Activated T-cell treated with anti-CD3 and anti-CD28 coated beads, Interleukin-2, amount 50 U/mL, for 4 hours (primary cell): ENCODE measurements around the gene UBAC2. TPM values are rescaled to one million over a fixed set of nuclear protein-coding genes. Genes with fewer than 3 reads are reported as not detected.
"Not testable (repeated sequence)": the region's sequence is repeated elsewhere in the genome, so short reads cannot be mapped to it uniquely, and the experiment has no call there.

Experiments used
- ATAC-seq, 2 donors: fragments of 200-7000 bp; cut with Tn5 transposase; one replicate each; pipeline ENCODE4 v1.10.0; 2021
- DNase-seq: peaks from one replicate; pipeline ENCODE4 v3.0.0-alpha.2; 2020
- H3K27me3 Mint-ChIP-seq: one replicate; pipeline ENCODE4 v1.8.0; 2021; ENCODE audit warnings: low read depth, mixed read lengths
- H3K36me3 Mint-ChIP-seq: one replicate; pipeline ENCODE4 v1.8.0; 2022; ENCODE audit warnings: mixed read lengths; ENCODE audit not compliant: insufficient read depth
- H3K4me1 Mint-ChIP-seq: one replicate; pipeline ENCODE4 v1.8.0; 2021; ENCODE audit warnings: low read depth, mixed read lengths
- H3K4me3 Mint-ChIP-seq: one replicate; pipeline ENCODE4 v1.8.0; 2021; ENCODE audit warnings: mild to moderate bottlenecking, moderate library complexity, mixed read lengths
- H3K9me3 Mint-ChIP-seq: one replicate; pipeline ENCODE4 v1.8.0; 2021; ENCODE audit warnings: mixed read lengths
- total RNA-seq, 3 donors: library from RNA; stranded (reverse); gene quantifications; one replicate each; pipeline ENCODE4 v1.2.1, GENCODE V29; 2021

UBAC2 gene
- total RNA-seq, 3 donors from 2014 or later = 48.5 to 50.4 (median 49.1) TPM

- peaks cover 8% of the 10 kb centered on the region for H3K4me1 Mint-ChIP-seq
- no peaks in the 10 kb centered on the region for H3K9me3 Mint-ChIP-seq
- ATAC-seq (no peak), DNase-seq (no peak)
- no peaks in the 10 kb centered on the region for H3K27me3 Mint-ChIP-seq
- no peak overlapping the region for H3K4me3 Mint-ChIP-seq
- no peaks in the 10 kb centered on the region for H3K36me3 Mint-ChIP-seq
Measured at GRCh38 chr13:99393791-99394735, 193.4 kb downstream of the UBAC2 start.

GRCh38 chr13:99395436-99395835 is 194.8 kb downstream of the UBAC2 start:
- no peak for DNase-seq
- Mint-ChIP-seq H3K27me3 (no peaks in the 10 kb centered on the region), H3K4me3 (no peak overlapping the region), H3K9me3 (no peaks in the 10 kb centered on the region), H3K4me1 (peaks cover 13% of the 10 kb centered on the region), H3K36me3 (no peaks in the 10 kb centered on the region)
- no peak for ATAC-seq

GRCh38 chr13:99396446-99396845 is 195.8 kb downstream of the UBAC2 start:
- Mint-ChIP-seq H3K27me3 (no peaks in the 10 kb centered on the region), H3K4me3 (no peak overlapping the region), H3K4me1 (peaks cover 13% of the 10 kb centered on the region), H3K9me3 (no peaks in the 10 kb centered on the region), H3K36me3 (no peaks in the 10 kb centered on the region)
- no peak for ATAC-seq
- no peak for DNase-seq

- Mint-ChIP-seq H3K27me3 (no peaks in the 10 kb centered on the region), H3K36me3 (no peaks in the 10 kb centered on the region), H3K4me3 (no peak overlapping the region), H3K9me3 (no peaks in the 10 kb centered on the region), H3K4me1 (peaks cover 13% of the 10 kb centered on the region)
- no peak for ATAC-seq
- DNase-seq = no peak
Measured at GRCh38 chr13:99398071-99398470, 197.4 kb downstream of the UBAC2 start.

- no peak for ATAC-seq
- no peaks in the 10 kb centered on the region for H3K36me3 Mint-ChIP-seq
- H3K4me1 Mint-ChIP-seq = peaks cover 19% of the 10 kb centered on the region
- no peak overlapping the region for H3K4me3 Mint-ChIP-seq
- no peaks in the 10 kb centered on the region for H3K27me3 Mint-ChIP-seq
- no peak for DNase-seq
- no peaks in the 10 kb centered on the region for H3K9me3 Mint-ChIP-seq
Measured at GRCh38 chr13:99398916-99399622, 198.4 kb downstream of the UBAC2 start.

- ATAC-seq = peak in 1 of 2 donors; percentile 35
Measured at GRCh38 chr13:99399623-99399974, 198.9 kb downstream of the UBAC2 start.

GRCh38 chr13:99403458-99403971 is 202.9 kb downstream of the UBAC2 start:
- Mint-ChIP-seq H3K4me1 (peaks cover 28% of the 10 kb centered on the region), H3K4me3 (no peak overlapping the region)

More at GRCh38 chr13:99399623-99399974, 198.9 kb downstream of the UBAC2 start:
- H3K36me3 Mint-ChIP-seq = no peaks in the 10 kb centered on the region
- no peaks in the 10 kb centered on the region for H3K27me3 Mint-ChIP-seq
- DNase-seq = no peak
- no peaks in the 10 kb centered on the region for H3K9me3 Mint-ChIP-seq
- peaks cover 22% of the 10 kb centered on the region for H3K4me1 Mint-ChIP-seq
- peak overlapping the region; percentile 33 for H3K4me3 Mint-ChIP-seq

GRCh38 chr13:99404005-99404755 is 203.5 kb downstream of the UBAC2 start:
- Mint-ChIP-seq H3K4me3 (no peak overlapping the region), H3K4me1 (peaks cover 23% of the 10 kb centered on the region), H3K27me3 (no peaks in the 10 kb centered on the region), H3K36me3 (no peaks in the 10 kb centered on the region), H3K9me3 (no peaks in the 10 kb centered on the region)
- ATAC-seq (peak; percentile 23 to 32), DNase-seq (no peak)

More at GRCh38 chr13:99403458-99403971, 202.9 kb downstream of the UBAC2 start:
- Mint-ChIP-seq H3K27me3 (no peaks in the 10 kb centered on the region), H3K9me3 (no peaks in the 10 kb centered on the region), H3K36me3 (no peaks in the 10 kb centered on the region)
- DNase-seq (peak; percentile 26), ATAC-seq (peak; percentile 52 to 57)

GRCh38 chr13:99405966-99406365 is 205.3 kb downstream of the UBAC2 start:
- H3K36me3 Mint-ChIP-seq = no peaks in the 10 kb centered on the region
- DNase-seq (no peak), ATAC-seq (no peak)
- no peaks in the 10 kb centered on the region for H3K9me3 Mint-ChIP-seq
- H3K4me1 Mint-ChIP-seq = peaks cover 23% of the 10 kb centered on the region
- H3K4me3 Mint-ChIP-seq = no peak overlapping the region
- no peaks in the 10 kb centered on the region for H3K27me3 Mint-ChIP-seq

GRCh38 chr13:99406799-99407201 is 206.1 kb downstream of the UBAC2 start:
- no peak for DNase-seq
- no peak overlapping the region for H3K4me3 Mint-ChIP-seq
- no peaks in the 10 kb centered on the region for H3K36me3 Mint-ChIP-seq
- peaks cover 26% of the 10 kb centered on the region for H3K4me1 Mint-ChIP-seq
- ATAC-seq = no peak
- H3K27me3 Mint-ChIP-seq = no peaks in the 10 kb centered on the region
- H3K9me3 Mint-ChIP-seq = peaks cover under 1% of the 10 kb centered on the region

- peaks cover 5% of the 10 kb centered on the region for H3K9me3 Mint-ChIP-seq
- DNase-seq = no peak
- H3K36me3 Mint-ChIP-seq = peaks cover 3% of the 10 kb centered on the region
- no peak overlapping the region for H3K4me3 Mint-ChIP-seq
- peaks cover 30% of the 10 kb centered on the region for H3K4me1 Mint-ChIP-seq
- H3K27me3 Mint-ChIP-seq = no peaks in the 10 kb centered on the region
- no peak for ATAC-seq
Measured at GRCh38 chr13:99407906-99408702, 207.4 kb downstream of the UBAC2 start.

- Mint-ChIP-seq H3K4me1 (peaks cover 26% of the 10 kb centered on the region), H3K9me3 (peaks cover 5% of the 10 kb centered on the region), H3K4me3 (no peak overlapping the region), H3K27me3 (no peaks in the 10 kb centered on the region), H3K36me3 (peaks cover 3% of the 10 kb centered on the region)
- DNase-seq (no peak), ATAC-seq (no peak)
Measured at GRCh38 chr13:99408703-99409000, 208.0 kb downstream of the UBAC2 start.

GRCh38 chr13:99409461-99410083 is 208.9 kb downstream of the UBAC2 start:
- H3K9me3 Mint-ChIP-seq, H3K36me3 Mint-ChIP-seq, DNase-seq, H3K4me3 Mint-ChIP-seq, H3K27me3 Mint-ChIP-seq, ATAC-seq: not testable (repeated sequence)
- peaks cover 19% of the 10 kb centered on the region for H3K4me1 Mint-ChIP-seq
